A673 (cell line): ENCODE measurements around the gene PDIA4.
"Not testable (repeated sequence)": the region's sequence is repeated elsewhere in the genome, so short reads cannot be mapped to it uniquely, and the experiment has no call there.

ENCODE experiments used
- CTCF ChIP-seq: fragments of 300-800, 200-600 bp; sonication (generic); conservative IDR thresholded peaks from 2 replicates; pipeline ENCODE4 v1.5.1; 2017; ENCODE audit warnings: low read depth, mild to moderate bottlenecking, antibody characterized with exemption, low read length, moderate library complexity, mixed read lengths
- EZH2 ChIP-seq: fragments of 200-600 bp; sonication (generic); IDR thresholded peaks from 2 replicates; pipeline ENCODE4 v1.6.1; 2017; ENCODE audit warnings: borderline replicate concordance, low read depth, mild to moderate bottlenecking, mixed read lengths, antibody characterized with exemption, low read length; ENCODE audit not compliant: poor library complexity, severe bottlenecking

- not testable (repeated sequence) for TF ChIP-seq CTCF, EZH2
These were observed 2.1 kb upstream of the PDIA4 start for GRCh38 chr7:149030439-149030838.
